Right ventricle myocardium inferior (tissue), 1 donor: ENCODE results near the gene NCL. TPM values are rescaled to one million over a fixed set of nuclear protein-coding genes. Genes with fewer than 3 reads are reported as not detected.
"Not testable (repeated sequence)": the region's sequence is repeated elsewhere in the genome, so short reads cannot be mapped to it uniquely, and the experiment has no call there.

Experiments used
- ATAC-seq: fragments of 200-7000 bp; cut with Tn5 transposase; one replicate; pipeline ENCODE4 v1.9.1; 2020; ENCODE audit warnings: mild to moderate bottlenecking, moderate library complexity
- DNase-seq: peaks from one replicate; pipeline ENCODE4 v3.0.0; 2021; ENCODE audit errors: missing footprints
- intact Hi-C: fragments of 100-400 bp; cut with DNase I; formaldehyde crosslinking; loops from one replicate; pipeline ENCODE4 v1.11.0; 2022
- total RNA-seq: library from RNA; stranded (reverse); fragmentation: NEBNext Ultra II Directional; extraction: Animal tissue kit (Norgen Biotek cat#: 25700); gene quantifications from one replicate; pipeline ENCODE4 v1.2.1, GENCODE V29; 2021
- donor health status: DM: no; HTN: yes; CAD: no; lungs with severe emphysema.

The NCL gene
- total RNA-seq, 1 donor from 2014 or later = 218 TPM

DNA sequence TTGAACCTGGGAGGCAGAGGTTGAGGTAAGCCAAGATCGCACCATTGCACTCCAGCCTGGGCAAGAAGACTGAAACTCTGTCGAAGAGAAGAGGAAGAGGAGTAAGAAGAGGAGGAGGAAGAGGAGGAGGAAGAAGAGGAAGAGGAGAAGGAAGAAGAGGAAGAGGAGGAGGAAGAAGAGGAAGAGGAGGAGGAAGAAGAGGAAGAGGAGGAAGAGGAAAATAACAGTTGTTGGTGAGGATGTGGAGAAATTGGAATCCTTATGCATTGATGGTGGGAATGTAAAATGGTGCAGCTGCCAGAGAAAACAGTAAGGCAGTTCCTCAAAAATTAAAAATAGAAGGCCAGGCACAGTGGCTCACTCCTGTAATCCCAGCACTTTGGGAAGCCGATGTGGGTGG is 8.5 kb upstream of the NCL start:
- intact Hi-C loops = no loop called here
- no peak for ATAC-seq
- no peak for DNase-seq

DNA sequence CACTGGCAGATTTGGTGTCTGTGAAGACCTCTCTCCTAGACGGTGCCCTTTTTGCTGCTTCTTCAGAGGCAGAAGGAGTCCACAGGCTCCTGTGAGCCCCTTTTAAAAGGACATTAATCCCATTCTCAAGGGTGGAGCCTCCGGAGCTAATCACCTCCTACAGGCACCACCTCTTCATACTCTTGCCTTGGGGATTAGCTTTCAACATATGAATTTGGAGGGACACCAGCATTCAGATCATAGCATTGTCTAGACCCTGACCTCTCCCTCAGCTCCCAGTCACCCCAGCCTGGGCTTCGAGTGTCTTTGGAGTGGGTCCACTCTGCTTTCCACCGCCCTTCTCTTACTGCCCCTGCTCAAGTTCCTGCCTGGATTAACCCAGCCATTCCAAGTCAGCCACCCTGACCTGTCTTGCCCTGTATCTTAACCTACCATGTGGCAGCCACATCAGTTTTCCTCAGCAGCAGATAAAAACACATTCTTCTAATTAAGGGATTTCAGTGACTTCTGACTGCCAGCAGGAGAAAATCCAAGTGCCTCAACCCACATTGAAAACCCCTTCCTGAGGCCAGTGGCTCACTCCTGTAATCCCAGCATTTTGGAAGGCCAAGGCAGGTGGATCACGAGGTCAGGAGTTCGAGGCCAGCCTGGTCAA is 6.1 kb upstream of the NCL start:
- DNase-seq (no peak), ATAC-seq (no peak)
- intact Hi-C loops = no loop called here

DNA sequence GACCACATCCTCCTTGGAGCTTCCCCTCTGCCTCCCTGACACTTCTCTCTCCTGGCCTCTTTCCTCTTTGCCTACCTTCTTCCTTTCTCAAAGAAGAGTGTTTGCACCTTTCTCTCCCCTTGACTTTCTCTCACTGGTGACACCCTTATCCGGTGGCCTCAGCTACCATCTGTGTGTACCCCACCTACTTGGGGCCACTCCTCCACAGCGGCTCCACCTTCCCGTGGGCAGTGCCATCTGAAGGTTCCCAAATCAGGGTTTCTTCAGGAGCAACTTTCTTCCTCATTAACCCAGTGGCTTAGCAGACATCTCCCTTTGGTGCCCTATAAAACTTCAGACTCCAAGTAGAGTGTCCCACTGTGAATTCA is 5.3 kb upstream of the NCL start:
- ATAC-seq (no peak), DNase-seq (no peak)
- intact Hi-C loops = loop anchor here (5.0 to 10.0 kb wide), 2 partner anchors 43 to 235 kb away; partner anchors contain the start of gene PTMA

DNA sequence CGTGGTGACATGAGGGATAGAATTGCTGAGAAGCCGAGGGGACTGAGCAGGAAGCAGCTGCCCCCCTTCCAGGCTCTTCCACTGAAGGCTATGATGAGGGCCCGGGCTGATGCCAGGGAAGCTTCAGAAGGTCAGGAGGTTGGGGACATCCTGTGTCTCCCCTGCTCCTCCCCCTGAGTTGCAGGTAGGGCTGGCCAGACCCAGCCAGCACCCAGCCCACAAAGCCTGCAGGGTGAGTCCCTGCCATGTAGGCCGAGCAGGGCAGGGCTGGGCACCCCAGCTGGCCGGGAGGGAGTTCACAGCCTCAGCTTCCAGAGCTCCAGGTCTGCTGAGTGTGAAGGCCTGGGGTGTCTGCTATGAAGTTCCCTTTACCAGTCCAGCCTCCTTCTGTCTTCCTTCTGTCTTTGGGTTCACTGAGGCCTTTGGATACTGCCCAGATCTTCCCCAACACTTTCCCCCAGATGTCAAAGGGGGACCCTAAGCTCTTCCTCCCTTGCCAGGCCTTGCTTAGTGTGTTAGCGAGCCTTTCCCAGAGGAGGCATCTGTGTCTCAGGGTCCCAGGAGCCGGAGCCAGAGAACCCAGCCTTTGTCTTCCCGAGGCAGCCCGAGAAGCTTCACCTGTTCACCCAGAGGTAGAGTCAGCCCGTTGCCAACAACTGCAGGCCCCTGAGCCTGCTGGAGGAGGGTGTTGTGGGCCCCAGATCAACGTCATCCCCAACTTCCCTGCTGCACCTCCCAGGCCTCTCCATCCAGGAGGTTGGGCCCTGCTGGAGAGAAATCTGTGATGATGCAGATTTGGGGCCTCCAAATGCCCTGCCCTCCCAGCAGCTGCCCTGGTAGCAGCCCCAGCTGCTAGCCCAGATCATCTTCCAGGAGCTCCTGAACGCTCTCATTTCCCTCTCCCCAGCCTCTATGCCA is 3.6 kb upstream of the NCL start:
- no peak for ATAC-seq
- intact Hi-C loops = loop anchor here (5.0 to 10.0 kb wide), 2 partner anchors 44 to 237 kb away; partner anchors contain the start of gene PTMA
- no peak for DNase-seq

DNA sequence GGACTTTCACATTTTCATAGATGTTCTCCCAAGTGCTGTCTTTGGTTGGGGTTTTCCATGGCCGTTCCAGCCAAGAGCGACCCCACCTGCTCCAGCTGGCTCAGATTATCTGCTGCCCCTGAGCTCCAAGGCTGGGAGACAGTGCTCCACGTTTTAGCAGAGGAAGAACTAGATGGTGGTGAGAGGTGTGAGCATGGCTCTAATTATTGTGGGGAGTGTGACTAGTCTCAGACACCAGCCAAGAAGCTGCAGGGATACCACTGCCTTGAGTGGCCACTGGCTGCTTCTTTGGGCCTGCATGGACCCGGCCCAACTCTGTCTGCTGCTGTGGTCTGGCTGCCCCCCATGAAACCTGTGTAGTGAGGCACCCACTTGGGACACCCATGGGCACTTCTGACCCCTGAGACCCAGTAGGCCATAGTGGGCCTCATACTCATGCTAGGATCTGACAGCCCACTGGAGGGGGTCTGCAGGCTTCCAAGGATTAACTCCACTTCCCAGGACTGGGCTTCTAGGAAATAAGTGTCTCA is 2.8 kb upstream of the NCL start:
- intact Hi-C loops = loop anchor here (5.0 to 10.0 kb wide), 2 partner anchors 45 to 238 kb away; partner anchors contain the start of gene PTMA
- ATAC-seq = no peak
- no peak for DNase-seq

DNA sequence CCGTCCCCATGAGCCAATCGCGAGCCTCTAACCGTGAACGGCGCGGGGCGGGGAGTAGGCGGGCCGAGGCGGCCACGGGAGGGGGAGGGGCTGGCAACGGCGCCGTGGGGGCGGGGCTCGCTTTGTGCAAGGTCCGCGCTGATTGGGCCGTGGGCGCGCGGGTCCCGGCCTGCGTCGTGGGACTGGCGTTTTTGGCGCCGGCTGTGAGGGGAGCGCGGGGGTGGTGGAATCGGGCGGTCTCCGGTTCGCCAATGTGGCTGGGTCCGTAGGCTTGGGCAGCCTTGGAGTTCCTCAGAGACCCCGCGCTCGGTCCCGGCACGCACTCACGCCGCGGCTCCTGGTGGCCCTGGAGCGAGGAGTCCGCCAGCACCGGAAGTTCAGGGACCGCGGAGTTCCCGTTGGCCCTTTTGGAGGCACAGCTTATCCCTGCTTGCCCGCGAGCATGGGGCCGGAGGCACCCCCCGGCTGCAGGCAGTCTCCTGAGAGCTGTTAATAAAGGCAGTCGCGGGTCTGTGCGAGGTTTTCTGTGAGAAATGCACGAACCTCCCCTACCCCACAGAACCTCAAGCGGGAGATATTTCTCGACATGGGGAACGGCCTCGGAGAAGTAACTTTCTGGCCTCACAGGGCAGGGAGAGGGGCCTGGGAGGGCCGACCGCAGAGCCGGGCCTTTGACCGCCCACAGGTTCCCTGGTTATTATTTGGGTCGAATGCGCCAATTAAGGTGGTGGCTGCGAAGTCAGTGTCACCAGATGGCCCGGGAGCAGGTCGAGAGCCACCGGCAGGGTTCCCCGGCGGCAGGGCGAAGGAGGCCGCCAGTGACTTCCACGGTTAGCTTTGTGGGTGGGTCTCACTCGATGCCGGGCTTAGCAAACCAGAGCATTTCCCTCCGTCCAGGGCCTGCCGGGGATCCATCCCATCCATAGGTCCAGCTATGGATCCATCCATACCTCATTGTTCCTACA is 574 bp upstream of the NCL start:
- intact Hi-C loops = loop anchor here (5.0 to 10.0 kb wide), 2 partner anchors 47 to 240 kb away; partner anchors contain the start of gene PTMA
- DNase-seq = peak; percentile 99
- ATAC-seq = peak; percentile 97

DNA sequence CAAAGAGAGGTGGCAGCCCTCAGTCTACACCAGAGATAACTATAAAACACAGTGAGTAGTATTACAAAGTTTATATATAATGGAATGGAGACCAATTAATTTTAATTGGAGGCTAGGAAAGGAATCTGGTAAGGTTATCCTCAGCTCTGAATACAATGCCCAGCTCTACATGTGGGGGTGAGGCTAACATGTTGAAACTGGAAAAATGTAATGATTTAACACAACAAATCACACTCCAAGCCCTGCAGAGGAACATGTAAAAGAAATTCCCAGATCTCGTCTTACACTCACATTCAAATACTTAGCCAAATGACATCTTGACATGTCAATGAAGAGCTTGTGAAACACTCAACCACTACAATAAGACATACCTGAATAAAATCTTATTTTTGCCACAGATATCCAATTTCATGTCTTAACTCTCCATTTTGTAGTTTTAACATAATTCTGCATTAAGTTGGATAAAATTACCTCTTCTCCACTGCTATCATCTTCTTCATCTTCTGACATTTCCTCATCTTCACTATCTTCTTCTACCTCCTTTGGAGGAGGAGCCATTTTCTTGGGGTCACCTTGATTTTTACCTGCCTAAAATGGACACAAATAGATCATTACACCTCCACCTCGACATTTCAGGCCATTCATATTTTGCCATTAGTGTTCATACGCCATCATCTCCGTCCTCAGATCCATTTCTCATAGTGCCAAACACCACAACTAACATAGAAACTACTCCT is 1.4 kb downstream of the NCL start:
- intact Hi-C loops = loop anchor here (10.0 kb wide), 1 partner anchor 242 kb away; the partner anchor contains the start of gene PTMA
- ATAC-seq = no peak
- DNase-seq = no peak

DNA sequence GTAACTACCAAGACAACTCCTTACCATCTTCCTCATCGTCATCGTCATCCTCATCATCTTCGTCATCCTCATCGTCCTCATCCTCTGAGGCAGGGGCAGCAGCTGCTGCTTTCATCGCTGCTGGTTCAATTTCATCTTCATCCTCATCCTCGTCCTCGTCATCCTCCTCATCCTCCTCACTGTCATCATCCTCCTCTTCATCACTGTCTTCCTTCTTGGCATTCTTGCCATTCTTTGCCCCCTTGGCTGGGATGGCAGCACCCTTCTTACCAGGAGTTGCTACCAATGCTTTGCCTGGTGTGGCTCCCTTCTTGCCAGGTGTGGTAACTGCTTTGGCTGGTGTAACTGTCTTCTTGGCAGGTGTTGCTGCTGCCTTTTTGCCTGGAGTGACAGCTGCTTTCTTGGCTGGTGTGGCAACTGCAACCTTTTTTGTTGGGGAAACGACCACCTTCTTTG is 2.7 kb downstream of the NCL start:
- ATAC-seq (no peak), DNase-seq (no peak)
- intact Hi-C loops = loop anchor here (10.0 kb wide), 1 partner anchor 243 kb away; the partner anchor contains the start of gene PTMA

DNA sequence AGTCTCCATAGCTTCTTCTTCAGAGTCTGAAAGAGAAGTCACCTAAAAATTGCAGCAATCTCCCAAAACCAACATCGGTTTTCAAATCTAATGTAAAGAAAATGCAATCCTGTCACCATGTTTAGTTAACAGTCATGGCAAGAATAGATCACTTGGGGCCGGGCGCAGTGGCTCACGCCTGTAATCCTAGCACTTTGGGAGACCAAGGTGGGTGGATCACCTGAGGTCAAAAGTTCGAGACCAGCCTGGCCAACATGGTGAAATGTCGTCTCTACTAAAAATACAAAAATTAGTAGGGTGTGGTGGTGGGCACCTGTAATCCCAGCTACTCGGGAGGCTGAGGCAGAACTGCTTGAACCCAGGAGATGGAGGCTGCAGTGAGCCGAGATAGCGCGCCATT is 3.4 kb downstream of the NCL start:
- intact Hi-C loops = loop anchor here (10.0 kb wide), 1 partner anchor 244 kb away; the partner anchor contains the start of gene PTMA
- not testable (repeated sequence) for DNase-seq, ATAC-seq

DNA sequence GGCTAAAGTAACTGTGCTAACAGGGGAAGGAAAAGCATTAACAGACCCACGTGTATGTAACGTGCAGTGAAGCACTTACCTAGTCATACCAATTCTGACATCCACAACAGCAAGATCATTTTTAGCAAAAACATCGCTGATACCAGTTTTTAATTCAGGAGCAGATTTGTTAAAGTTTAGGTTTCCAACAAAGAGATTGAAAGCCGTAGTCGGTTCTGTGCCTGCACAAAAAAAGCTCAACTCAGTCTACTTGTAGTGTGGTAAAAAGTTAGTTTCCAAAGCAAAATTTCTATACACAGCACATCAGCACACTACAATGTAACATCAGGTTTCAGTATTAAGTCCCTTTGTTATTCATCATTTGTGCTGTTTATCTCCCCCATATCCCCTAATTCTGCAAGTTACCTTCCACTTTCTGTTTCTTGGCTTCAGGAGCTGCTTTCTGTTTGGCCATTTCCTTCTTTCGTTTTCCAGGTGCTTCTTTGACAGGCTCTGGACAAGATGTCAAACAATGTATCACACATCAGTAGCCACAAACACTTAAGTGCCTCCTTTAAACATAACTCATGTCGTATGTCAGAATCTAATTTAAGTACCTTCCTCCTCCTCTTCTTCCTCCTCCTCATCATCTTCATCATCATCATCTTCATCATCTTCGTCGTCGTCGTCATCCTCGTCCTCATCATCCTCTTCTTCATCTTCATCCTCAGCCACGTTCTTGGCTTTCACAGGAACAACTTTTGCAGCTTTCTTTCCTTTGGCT is 4.0 kb downstream of the NCL start:
- DNase-seq (no peak), ATAC-seq (no peak)
- intact Hi-C loops = loop anchor here (10.0 kb wide), 1 partner anchor 245 kb away; the partner anchor contains the start of gene PTMA

DNA sequence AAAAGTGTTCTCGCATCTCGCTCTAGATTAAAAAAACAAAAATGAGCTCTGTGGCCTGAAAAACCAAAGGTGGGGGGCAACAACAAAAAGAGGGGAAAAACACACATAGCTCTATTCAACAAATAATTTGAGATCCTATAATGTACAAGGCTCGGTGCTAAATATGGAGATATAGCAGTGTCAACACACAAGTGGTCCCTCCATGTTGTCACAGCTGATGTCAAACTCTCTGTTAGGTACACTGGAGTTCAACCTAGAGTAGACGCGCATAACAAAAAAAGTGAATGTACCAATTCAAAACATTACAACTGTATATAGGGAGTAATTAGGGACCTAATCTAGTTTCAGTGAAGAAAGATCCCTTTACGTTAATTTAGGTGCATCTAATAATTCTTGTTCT is 5.9 kb downstream of the NCL start:
- DNase-seq (no peak), ATAC-seq (no peak)
- intact Hi-C loops = no loop called here

DNA sequence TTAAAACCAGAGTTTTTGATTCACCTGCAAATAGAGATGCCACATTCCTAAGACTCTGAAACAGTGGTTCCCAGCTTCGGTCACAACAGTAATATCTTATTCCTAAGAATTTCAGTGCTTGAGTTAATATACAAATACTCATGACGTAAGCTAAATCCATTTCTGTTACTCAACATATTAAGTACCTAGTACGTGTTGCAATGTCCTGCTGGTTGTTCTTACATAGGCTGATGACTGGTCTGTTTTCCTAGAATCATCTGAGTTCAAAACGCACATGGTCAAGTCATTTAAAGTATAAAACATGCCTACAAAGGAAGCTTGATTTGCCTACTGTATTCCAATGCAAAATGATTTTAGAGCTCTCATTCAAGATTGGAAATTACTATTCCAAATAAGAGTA is 7.2 kb downstream of the NCL start:
- ATAC-seq = no peak

DNA sequence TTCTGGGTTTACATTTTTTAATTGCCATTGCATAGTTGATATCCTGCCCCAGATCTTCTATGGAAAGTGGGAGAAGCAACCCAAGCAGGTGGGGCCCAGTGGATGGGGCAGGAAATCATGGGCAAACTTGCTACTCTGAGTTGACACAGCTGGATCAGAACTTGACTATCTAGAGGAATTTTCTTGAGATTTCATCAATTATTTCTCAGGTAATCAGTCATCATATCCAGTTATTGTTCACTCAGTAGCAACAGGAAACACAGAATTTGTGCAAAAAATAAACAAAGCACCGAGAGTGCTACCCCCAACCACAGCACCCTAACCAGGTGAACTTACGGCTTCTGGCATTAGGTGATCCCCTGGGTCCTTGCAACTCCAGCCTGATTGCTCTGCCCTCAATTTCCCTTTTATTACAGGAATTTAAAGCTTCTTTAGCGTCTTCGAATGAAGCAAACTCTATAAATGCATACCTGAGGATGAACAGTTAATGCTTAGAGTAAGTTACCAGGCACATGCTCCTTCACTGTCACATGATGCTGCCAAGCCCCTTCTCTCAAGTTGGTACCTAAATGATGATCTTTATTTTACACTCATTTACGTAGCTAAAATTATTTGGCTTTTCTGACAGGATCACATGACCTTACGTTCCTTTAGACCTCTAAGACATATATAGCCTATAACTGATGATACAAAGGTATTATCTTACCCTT is 7.8 kb downstream of the NCL start:
- DNase-seq (no peak), ATAC-seq (no peak)
- intact Hi-C loops = no loop called here

More for the DNA sequence above, 7.2 kb downstream of the NCL start:
- no peak for DNase-seq
- intact Hi-C loops = no loop called here

DNA sequence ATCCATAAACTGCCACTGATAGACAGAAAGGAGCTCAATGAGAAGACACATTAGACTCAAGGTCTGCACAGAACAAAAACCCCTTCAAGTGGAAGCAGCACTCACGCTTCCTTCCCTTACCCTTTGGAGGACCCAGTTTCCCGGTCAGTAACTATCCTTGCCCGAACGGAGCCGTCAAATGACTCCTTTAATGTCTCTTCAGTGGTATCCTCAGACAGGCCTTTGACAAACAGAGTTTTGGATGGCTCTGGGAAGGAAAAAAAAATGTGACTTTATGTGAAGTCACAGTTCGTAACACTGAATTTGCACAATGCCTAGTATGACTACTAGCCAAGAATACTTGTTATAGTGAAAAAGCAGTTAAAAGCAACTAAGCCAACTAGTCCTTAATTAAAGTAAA is 8.4 kb downstream of the NCL start:
- intact Hi-C loops = no loop called here
- DNase-seq = no peak
- no peak for ATAC-seq

DNA sequence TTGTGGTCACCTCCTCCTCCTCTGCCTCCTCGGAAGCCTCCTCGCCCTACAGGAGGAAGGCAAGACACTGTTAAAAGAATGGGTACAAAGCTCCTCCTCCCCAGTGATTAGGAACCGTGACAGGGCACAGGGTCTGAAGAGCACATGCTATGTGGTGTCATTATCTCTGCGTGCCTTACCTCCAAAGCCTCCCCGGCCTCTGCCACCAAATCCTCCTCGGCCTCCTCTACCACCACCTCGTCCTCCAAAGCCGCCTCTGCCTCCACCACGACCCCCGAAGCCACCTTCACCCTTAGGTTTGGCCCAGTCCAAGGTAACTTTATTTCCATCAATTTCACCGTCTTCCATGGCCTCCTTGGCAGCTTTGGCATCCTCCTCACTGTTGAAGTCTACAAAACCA is 9.1 kb downstream of the NCL start:
- no peak for DNase-seq
- no peak for ATAC-seq
- intact Hi-C loops = no loop called here

DNA sequence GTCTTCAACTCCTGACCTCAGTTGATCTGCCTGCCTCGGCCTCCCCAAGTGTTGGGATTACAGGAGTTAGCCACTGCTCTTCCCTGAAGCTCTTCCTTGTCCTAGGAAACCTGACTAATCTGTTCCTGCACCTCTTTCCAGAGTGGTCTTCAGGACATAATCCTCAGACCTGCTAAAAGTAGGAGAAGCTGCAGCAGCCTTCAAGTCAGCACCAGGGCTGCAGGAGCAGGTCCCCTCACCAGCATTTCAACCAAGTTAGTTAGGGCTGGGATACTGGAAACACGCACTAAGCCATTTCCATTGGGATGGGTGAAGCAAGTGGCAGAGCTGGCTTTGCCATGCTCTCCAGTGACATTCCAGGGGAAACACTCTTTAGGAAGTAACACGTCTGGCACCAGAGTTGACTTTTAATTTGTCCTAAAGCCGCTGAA is 9.9 kb downstream of the NCL start:
- intact Hi-C loops = no loop called here
- DNase-seq (no peak), ATAC-seq (no peak)
